MM.1S (cell line): ENCODE data around the gene HIBADH.

Experiments
- DNase-seq: peaks from one replicate; pipeline ENCODE4 v3.0.0-alpha.2; 2015
- H2AFZ ChIP-seq: fragments of 300-600 bp; sonication (generic); 2 replicates; pipeline ENCODE4 v1.6.0; 2016; ENCODE audit warnings: antibody characterized with exemption, low read length
- H3F3A ChIP-seq: fragments of 300-600 bp; sonication (generic); 2 replicates; pipeline ENCODE4 v1.6.1; 2016; ENCODE audit warnings: mild to moderate bottlenecking, antibody characterized with exemption, low read length, moderate library complexity, mixed read lengths; ENCODE audit not compliant: insufficient read depth
- H3K27ac ChIP-seq: fragments of 300-600 bp; sonication (generic); 2 replicates; pipeline ENCODE4 v1.5.1; 2016; ENCODE audit warnings: mild to moderate bottlenecking, low read length
- H3K27me3 ChIP-seq: fragments of 300-600 bp; sonication (generic); replicated peaks from 2 replicates; pipeline ENCODE4 v1.6.0; 2016; ENCODE audit warnings: low read length; ENCODE audit not compliant: insufficient read depth
- H3K36me3 ChIP-seq: fragments of 300-600 bp; sonication (generic); replicated peaks from 2 replicates; pipeline ENCODE4 v1.6.1; 2016; ENCODE audit warnings: mild to moderate bottlenecking, low read length, mixed read lengths; ENCODE audit not compliant: insufficient read depth
- H3K4me1 ChIP-seq: fragments of 300-600 bp; sonication (generic); 2 replicates; pipeline ENCODE4 v1.6.1; 2016; ENCODE audit warnings: low read length, mixed read lengths
- H3K4me2 ChIP-seq: fragments of 300-600 bp; sonication (generic); 2 replicates; pipeline ENCODE4 v1.6.0; 2016; ENCODE audit warnings: low read depth, low read length
- H3K4me3 ChIP-seq: fragments of 300-600 bp; sonication (generic); 2 replicates; pipeline ENCODE4 v1.5.1; 2016; ENCODE audit warnings: low read length, mixed read lengths
- H3K79me2 ChIP-seq: fragments of 300-600 bp; sonication (generic); 2 replicates; pipeline ENCODE4 v1.6.1; 2016; ENCODE audit warnings: mixed run types, low read length, mixed read lengths
- H3K9ac ChIP-seq: fragments of 300-600 bp; sonication (generic); 2 replicates; pipeline ENCODE4 v1.6.1; 2016; ENCODE audit warnings: low read length, mixed read lengths
- H3K9me2 ChIP-seq: fragments of 300-600 bp; sonication (generic); replicated peaks from 2 replicates; pipeline ENCODE4 v1.6.1; 2016; ENCODE audit warnings: mild to moderate bottlenecking, low read length, mixed read lengths; ENCODE audit not compliant: insufficient read depth
- H3K9me3 ChIP-seq: fragments of 300-600 bp; sonication (generic); replicated peaks from 2 replicates; pipeline ENCODE4 v1.6.1; 2016; ENCODE audit warnings: mild to moderate bottlenecking, low read length, mixed read lengths; ENCODE audit not compliant: insufficient read depth
- H4K20me1 ChIP-seq: fragments of 300-600 bp; sonication (generic); 2 replicates; pipeline ENCODE4 v1.6.1; 2016; ENCODE audit warnings: mild to moderate bottlenecking, low read length, moderate library complexity, mixed read lengths; ENCODE audit not compliant: insufficient read depth
- CTCF ChIP-seq: fragments of 300-600 bp; sonication (generic); IDR thresholded peaks from 2 replicates; pipeline ENCODE4 v1.5.1; 2016; ENCODE audit warnings: antibody characterized with exemption, low read length, mixed read lengths
- EZH2 ChIP-seq: fragments of 300-600 bp; sonication (generic); optimal IDR thresholded peaks from 2 replicates; pipeline ENCODE3; 2017; ENCODE audit warnings: low read depth, mild to moderate bottlenecking, antibody characterized with exemption, low read length, mixed read lengths
- EZH2phosphoT487 ChIP-seq: fragments of 300-600 bp; sonication (generic); IDR thresholded peaks from 2 replicates; pipeline ENCODE4 v1.6.1; 2018; ENCODE audit warnings: antibody characterized with exemption, low read length

The HIBADH gene

GRCh38 chr7:27554826-27555225, 107.9 kb downstream of the HIBADH start:
- no peaks in the 10 kb centered on the region for H3K4me1 ChIP-seq
- no peaks in the 10 kb centered on the region for H3F3A ChIP-seq
- H3K36me3 ChIP-seq, result no peaks in the 10 kb centered on the region
- H3K79me2 ChIP-seq, result no peaks in the 10 kb centered on the region
- H3K4me3 ChIP-seq, result no peak overlapping the region
- no peak overlapping the region for H3K4me2 ChIP-seq
- no peaks in the 10 kb centered on the region for H3K9me2 ChIP-seq
- H2AFZ ChIP-seq, result no peak overlapping the region
- H3K9me3 ChIP-seq, result no peaks in the 10 kb centered on the region
- H3K27me3 ChIP-seq, result no peaks in the 10 kb centered on the region
- H4K20me1 ChIP-seq, result no peaks in the 10 kb centered on the region
- TF ChIP-seq EZH2phosphoT487, result no peak
- no peak for TF ChIP-seq EZH2
- TF ChIP-seq CTCF, result no peak
- no peak for DNase-seq
- H3K27ac ChIP-seq, result no peak overlapping the region
- H3K9ac ChIP-seq, result no peak overlapping the region

- Histone ChIP-seq H3K4me1 (no peaks in the 10 kb centered on the region), H2AFZ (no peak overlapping the region), H3K9me3 (no peaks in the 10 kb centered on the region), H3F3A (no peaks in the 10 kb centered on the region), H4K20me1 (no peaks in the 10 kb centered on the region), H3K9ac (no peak overlapping the region), H3K27ac (no peak overlapping the region), H3K79me2 (no peaks in the 10 kb centered on the region), H3K4me3 (no peak overlapping the region), H3K4me2 (no peak overlapping the region), H3K27me3 (no peaks in the 10 kb centered on the region), H3K36me3 (no peaks in the 10 kb centered on the region), H3K9me2 (no peaks in the 10 kb centered on the region)
- no peak for DNase-seq
- TF ChIP-seq CTCF (no peak), EZH2 (no peak), EZH2phosphoT487 (no peak)
These were observed 109.4 kb downstream of the HIBADH start for GRCh38 chr7:27553273-27553672.

GRCh38 chr7:27551803-27552400, 110.8 kb downstream of the HIBADH start:
- no peaks in the 10 kb centered on the region for H4K20me1 ChIP-seq
- H3F3A ChIP-seq, result no peaks in the 10 kb centered on the region
- no peaks in the 10 kb centered on the region for H3K4me1 ChIP-seq
- no peaks in the 10 kb centered on the region for H3K9me3 ChIP-seq
- no peaks in the 10 kb centered on the region for H3K79me2 ChIP-seq
- no peaks in the 10 kb centered on the region for H3K36me3 ChIP-seq
- DNase-seq, result no peak
- no peak for TF ChIP-seq EZH2
- TF ChIP-seq EZH2phosphoT487, result no peak
- no peak for TF ChIP-seq CTCF
- no peaks in the 10 kb centered on the region for H3K27me3 ChIP-seq
- no peak overlapping the region for H3K27ac ChIP-seq
- no peak overlapping the region for H3K4me2 ChIP-seq
- H3K9me2 ChIP-seq, result no peaks in the 10 kb centered on the region
- H2AFZ ChIP-seq, result no peak overlapping the region
- no peak overlapping the region for H3K9ac ChIP-seq
- H3K4me3 ChIP-seq, result no peak overlapping the region
